Fibroblast of mammary gland (primary cell): ENCODE data around the gene ABHD16B.

Experiments
- DNase-seq: peaks from one replicate; pipeline ENCODE4 v3.0.0-alpha.2; 2010; ENCODE audit warnings: low read depth
- H3K4me3 ChIP-seq: 2 replicates; pipeline ENCODE4 v1.5.1; 2011; ENCODE audit warnings: low read depth, mild to moderate bottlenecking, low read length, moderate library complexity; ENCODE audit not compliant: control insufficient read depth
- CTCF ChIP-seq: conservative IDR thresholded peaks from 2 replicates; pipeline ENCODE4 v1.5.1; 2011; ENCODE audit warnings: low read depth, low read length, inconsistent platforms; ENCODE audit not compliant: control insufficient read depth, insufficient read depth

Gene ABHD16B

GRCh38 chr20:63842258-63842657 lies 19.0 kb upstream of the ABHD16B start:
- DNase-seq, result no peak
- TF ChIP-seq CTCF, result no peak
- no peak overlapping the region for H3K4me3 ChIP-seq

- no peak for DNase-seq
- H3K4me3 ChIP-seq, result no peak overlapping the region
- no peak for TF ChIP-seq CTCF
Observed at GRCh38 chr20:63843222-63843621, 18.1 kb upstream of the ABHD16B start.

DNA sequence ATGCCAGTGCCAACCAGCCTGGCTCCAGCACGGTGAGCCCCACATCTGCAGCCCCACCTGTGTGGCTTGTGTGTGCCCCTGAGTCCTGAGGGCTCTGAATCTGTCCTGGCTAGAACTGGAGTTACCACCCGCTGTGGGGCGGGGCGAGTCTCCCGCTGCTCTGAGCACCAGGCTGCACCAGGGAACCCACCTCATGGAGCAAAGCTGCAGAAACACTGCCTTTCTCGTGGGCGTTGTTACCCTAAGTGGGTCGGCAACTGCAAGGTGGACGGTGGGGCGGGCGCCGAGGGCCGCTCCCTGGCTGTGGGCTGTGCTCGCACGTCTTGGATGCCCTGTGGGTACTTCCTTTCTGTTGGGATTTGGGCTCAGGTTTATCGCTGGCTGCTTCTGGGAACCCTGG lies 17.5 kb upstream of the ABHD16B start:
- no peak overlapping the region for H3K4me3 ChIP-seq
- no peak for DNase-seq
- no peak for TF ChIP-seq CTCF

DNA sequence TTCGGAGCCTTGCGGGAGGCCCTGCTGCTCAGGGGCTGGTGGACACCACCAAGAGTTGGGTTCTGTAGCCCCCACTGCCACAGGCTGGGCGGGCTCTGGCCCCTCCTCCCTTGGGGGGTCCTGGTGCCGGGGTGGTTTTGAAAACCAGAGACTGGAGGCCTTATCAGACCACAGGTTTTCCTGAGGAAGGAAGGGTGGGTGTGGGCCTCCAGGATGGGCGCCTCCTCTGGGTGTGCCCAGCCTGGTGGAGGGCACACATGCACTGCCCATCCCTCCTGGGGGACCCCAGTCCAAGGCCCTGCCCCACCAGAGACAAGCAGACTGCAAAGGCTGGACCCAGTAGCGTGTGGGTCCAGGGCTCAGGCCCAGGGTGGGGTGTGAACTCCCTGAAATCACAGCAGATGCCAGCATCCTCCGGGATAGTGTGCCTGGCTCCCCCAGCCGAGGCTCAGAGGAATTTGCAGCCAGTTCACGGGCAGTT lies 16.7 kb upstream of the ABHD16B start:
- no peak overlapping the region for H3K4me3 ChIP-seq
- no peak for TF ChIP-seq CTCF
- no peak for DNase-seq

DNA sequence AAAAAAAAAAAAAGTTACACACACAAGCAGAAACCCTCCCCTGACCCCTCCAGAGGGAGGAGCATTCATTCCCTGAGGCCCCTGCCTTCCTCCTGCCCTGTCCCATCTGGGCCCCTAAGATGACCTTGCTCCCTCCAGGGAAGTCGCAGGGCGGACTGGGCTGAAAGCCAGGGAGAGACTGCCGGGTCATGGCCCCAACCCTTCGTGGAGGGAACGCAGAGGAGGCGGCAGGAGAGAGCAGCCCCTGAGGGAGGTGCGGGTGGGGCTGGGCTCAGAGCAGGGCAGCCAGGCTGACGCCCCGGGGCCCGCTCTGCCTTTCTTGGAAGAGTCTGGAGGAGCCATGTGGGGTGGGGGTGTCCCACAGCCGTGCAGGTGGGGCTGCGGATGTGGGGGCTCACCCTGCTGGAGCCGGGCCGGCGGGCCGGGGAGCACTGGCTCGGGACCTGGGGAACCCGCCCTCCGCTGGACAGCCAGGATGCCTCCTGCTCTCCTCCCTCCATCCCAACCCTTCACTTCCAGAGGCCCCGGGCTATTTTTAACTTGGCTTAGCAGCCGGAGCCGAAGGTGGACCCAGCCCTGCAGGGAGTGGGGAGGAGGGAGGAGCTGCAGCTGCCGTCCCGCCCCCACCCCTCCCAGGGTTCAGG lies 15.0 kb upstream of the ABHD16B start:
- no peak for DNase-seq
- no peak for TF ChIP-seq CTCF
- no peak overlapping the region for H3K4me3 ChIP-seq

GRCh38 chr20:63846888-63847236 lies 14.4 kb upstream of the ABHD16B start:
- no peak overlapping the region for H3K4me3 ChIP-seq
- no peak for TF ChIP-seq CTCF
- no peak for DNase-seq
